Metanephros (tissue), 2 donors: Measurements from ENCODE around the gene TBC1D32. TPM values are rescaled to one million over a fixed set of nuclear protein-coding genes. Genes with fewer than 3 reads are reported as not detected.

ENCODE experiments used
- small RNA-seq: library from RNA; depleted of rRNA; stranded (forward); fragments of <200 nt; gene quantifications from one replicate; pipeline ENCODE3, GENCODE V24; 2014; ENCODE audit warnings: low replicate concordance
- total RNA-seq: library from RNA; depleted of rRNA; stranded (reverse); fragments of >200 nt; gene quantifications from one replicate; pipeline ENCODE4 v1.2.3, GENCODE V29; 2014

TBC1D32 gene, protein sequence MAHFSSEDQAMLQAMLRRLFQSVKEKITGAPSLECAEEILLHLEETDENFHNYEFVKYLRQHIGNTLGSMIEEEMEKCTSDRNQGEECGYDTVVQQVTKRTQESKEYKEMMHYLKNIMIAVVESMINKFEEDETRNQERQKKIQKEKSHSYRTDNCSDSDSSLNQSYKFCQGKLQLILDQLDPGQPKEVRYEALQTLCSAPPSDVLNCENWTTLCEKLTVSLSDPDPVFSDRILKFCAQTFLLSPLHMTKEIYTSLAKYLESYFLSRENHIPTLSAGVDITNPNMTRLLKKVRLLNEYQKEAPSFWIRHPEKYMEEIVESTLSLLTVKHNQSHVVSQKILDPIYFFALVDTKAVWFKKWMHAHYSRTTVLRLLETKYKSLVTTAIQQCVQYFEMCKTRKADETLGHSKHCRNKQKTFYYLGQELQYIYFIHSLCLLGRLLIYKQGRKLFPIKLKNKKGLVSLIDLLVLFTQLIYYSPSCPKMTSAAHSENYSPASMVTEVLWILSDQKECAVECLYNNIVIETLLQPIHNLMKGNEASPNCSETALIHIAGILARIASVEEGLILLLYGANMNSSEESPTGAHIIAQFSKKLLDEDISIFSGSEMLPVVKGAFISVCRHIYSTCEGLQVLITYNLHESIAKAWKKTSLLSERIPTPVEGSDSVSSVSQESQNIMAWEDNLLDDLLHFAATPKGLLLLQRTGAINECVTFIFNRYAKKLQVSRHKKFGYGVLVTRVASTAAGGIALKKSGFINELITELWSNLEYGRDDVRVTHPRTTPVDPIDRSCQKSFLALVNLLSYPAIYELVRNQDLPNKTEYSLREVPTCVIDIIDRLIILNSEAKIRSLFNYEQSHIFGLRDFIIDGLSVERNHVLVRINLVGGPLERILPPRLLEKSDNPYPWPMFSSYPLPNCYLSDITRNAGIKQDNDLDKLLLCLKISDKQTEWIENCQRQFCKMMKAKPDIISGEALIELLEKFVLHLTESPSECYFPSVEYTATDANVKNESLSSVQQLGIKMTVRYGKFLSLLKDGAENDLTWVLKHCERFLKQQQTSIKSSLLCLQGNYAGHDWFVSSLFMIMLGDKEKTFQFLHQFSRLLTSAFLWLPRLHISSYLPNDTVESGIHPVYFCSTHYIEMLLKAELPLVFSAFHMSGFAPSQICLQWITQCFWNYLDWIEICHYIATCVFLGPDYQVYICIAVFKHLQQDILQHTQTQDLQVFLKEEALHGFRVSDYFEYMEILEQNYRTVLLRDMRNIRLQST
- total RNA-seq, result 37.4 TPM

DNA sequence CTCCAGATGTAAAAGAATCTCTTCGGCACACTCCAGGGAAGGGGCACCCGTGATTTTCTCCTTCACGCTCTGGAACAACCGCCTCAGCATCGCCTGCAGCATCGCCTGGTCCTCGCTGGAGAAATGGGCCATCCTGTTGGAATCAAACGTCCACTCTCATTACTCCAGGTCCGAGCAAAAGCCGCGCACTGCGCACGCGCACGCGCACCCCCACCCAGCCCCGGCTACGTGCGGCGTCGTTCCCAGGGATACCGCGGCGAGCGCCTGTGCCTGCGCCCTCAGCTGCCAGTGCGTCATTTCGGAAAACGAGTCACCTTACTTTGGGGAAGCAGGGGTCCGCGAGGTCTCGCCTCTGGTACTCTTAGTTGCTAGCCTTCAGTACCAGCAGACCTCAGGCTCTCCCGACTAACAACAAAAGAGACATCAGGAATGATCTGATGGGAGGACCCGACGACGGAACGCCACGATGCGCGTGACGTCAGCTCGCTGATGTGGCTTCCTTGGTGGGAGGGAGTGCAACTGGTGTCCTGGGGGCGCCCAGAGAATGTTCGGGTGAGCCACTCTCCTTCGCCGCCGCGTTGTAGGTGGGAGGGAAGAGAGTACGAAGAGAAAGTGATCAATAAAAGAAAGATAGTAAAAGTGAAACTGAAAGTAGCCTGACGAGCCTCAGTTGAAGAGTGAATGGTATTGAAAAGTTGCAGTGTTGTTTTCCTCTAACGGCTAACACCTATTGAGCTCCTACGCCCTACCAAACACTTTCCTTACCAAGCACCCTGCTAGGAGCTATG is at the start of gene TBC1D32:
Gene TBC1D32, minus strand, starts transcription at position 182 of the 788 bp plus-strand sequence. Its CDS starts 50 bp downstream, at position 132.

Small RNA genes lying within 50 kb of the gene (small RNA-seq; reads per million reads assigned to genes)
- not detected for gene RF00019
- gene RNU6-1286P, result not detected

Other genes starting within 250 kb of the TBC1D32 start
- 45.8 TPM for gene GJA1, start 101.2 kb upstream of the TBC1D32 start, total RNA-seq